ENCODE results near the gene BICD1. TPM values are rescaled to one million over a fixed set of nuclear protein-coding genes. Genes with fewer than 3 reads are reported as not detected.

The BICD1 gene
- total and polyA plus RNA-seq, 2 of the 13 experiments (the other 11 are each of a cell fraction or from before 2014, with no cell fraction given): 4.5 to 5.2 TPM

DNA sequence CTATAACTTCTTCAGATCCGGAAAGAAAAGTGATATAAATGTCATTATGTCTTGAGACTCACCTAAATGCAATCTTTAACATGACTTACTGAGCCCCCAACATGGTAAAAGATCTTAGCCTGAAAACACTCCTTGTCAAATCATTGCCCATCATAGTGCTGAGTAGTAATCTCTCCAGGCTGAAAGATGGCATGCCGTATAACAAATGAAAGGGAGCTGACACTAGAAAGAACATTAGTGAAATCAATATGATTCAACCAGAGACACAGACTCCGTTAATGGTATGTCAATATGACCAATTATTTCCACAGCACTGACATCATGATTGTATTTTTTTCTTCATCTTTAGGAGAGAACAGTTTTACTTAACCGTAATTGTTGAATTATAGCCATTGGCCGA, 54.4 kb downstream of the BICD1 start:
- ATAC-seq (no peak), FAIRE-seq (no peak), DNase-seq (ENCODE audit: low spot score) (no peak)
- Histone ChIP-seq H3K27ac (ENCODE audit: extremely low read length, insufficient read depth, low read length) (no peak overlapping the region), H3K4me2 (ENCODE audit: low read depth, low read length) (no peak overlapping the region), H3K27me3 (ENCODE audit: control insufficient read depth in 1 of 2, insufficient read depth in 2 of 2, low read length in 2 of 2) (no peaks in the 10 kb centered on the region), H4K20me1 (ENCODE audit: insufficient read depth, low read length) (no peaks in the 10 kb centered on the region), H3K36me3 (replicated peaks in 1 of 2; ENCODE audit: control insufficient read depth in 1 of 2, insufficient read depth in 2 of 2, low read length in 2 of 2) (no peaks in the 10 kb centered on the region), H3K9me3 (ENCODE audit: low read length) (no peaks in the 10 kb centered on the region), H3K4me1 (ENCODE audit: insufficient read depth, low read length) (no peaks in the 10 kb centered on the region), H3K4me3 (replicated peaks in 1 of 3; ENCODE audit: insufficient read depth in 1 of 3, low read depth in 2 of 3, low read length in 3 of 3) (no peak overlapping the region), H3K79me2 (ENCODE audit: insufficient read depth, low read length) (no peaks in the 10 kb centered on the region), H3K9ac (ENCODE audit: insufficient read depth, low read depth, low read length) (no peak overlapping the region), H2AFZ (ENCODE audit: low read length) (no peak overlapping the region)
- in situ Hi-C loops (cut with HindIII; ENCODE audit: extremely low pct_ligation_motif_present, low pct_unique_long_range_greater_than_20kb) (no loop called here), intact Hi-C loops (cut with micrococcal nuclease; ENCODE audit: unreplicated experiment) (no loop called here)
- ChIA-PET CTCF (ENCODE audit: low intra/inter-chr PET ratio, low total read pairs) (no interaction called here), POLR2A (no interaction called here)
- WGBS (ENCODE audit: low lambda C conversion rate): 90% methylated on average over 5 of the region's 5 CpGs
- TF ChIP-seq ZNF644 (CRISPR knock-in tag; IDR thresholded peaks at IDR 0.05; ENCODE audit: low read depth): no peak
- no peak for TF ChIP-seq ZNF205 (CRISPR knock-in tag; IDR thresholded peaks at IDR 0.05)
- no peak for TF ChIP-seq ATAD3A (CRISPR knock-in tag; IDR thresholded peaks at IDR 0.05)
- TF ChIP-seq SIN3A (IDR thresholded peaks at IDR 0.05; ENCODE audit: borderline replicate concordance, low read depth, low read length): no peak
- TF ChIP-seq GFI1 (CRISPR knock-in tag; IDR thresholded peaks at IDR 0.05; ENCODE audit: borderline replicate concordance): no peak
- BruUV-seq (replicated peaks): no TSS peak

DNA sequence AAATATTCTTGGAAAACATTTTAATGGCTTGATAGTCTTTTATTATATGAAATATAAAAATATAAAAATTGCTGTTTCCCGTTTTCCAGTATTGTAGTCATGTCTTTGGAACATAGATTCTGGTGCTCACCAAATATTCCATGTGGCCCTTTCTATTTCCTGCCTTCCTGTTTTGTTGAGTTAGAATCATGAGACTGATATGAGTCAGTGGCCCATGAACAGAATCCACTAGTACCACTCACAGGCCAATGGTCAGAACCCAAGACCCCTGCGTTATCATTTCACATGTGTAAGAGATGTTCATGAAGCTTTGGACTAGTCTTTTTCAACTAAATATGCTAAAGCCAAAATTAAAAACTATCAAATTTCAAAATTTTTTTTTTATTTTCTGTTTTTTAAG, 56.9 kb downstream of the BICD1 start:
- H3K4me2 ChIP-seq (ENCODE audit: low read depth, low read length): no peak overlapping the region
- FAIRE-seq: no peak
- no peak overlapping the region for H3K27ac ChIP-seq (ENCODE audit: extremely low read length, insufficient read depth, low read length)
- WGBS (ENCODE audit: low lambda C conversion rate): 95% methylated on average over 2 of the region's 2 CpGs
- no TSS peak for BruUV-seq (replicated peaks)
- no peak overlapping the region for H2AFZ ChIP-seq (ENCODE audit: low read length)
- H3K9me3 ChIP-seq (ENCODE audit: low read length): no peaks in the 10 kb centered on the region
- in situ Hi-C loops (cut with HindIII; ENCODE audit: extremely low pct_ligation_motif_present, low pct_unique_long_range_greater_than_20kb) (no loop called here), intact Hi-C loops (cut with micrococcal nuclease; ENCODE audit: unreplicated experiment) (no loop called here)
- H3K9ac ChIP-seq (ENCODE audit: insufficient read depth, low read depth, low read length): no peak overlapping the region
- DNase-seq (ENCODE audit: low spot score): no peak
- ATAC-seq: no peak
- TF ChIP-seq HES4 (CRISPR knock-in tag; IDR thresholded peaks at IDR 0.05; ENCODE audit: borderline replicate concordance) (no peak), ATAD3A (CRISPR knock-in tag; IDR thresholded peaks at IDR 0.05) (no peak), ZNF451 (CRISPR knock-in tag; IDR thresholded peaks at IDR 0.05) (no peak), ZFP90 (CRISPR knock-in tag; IDR thresholded peaks at IDR 0.05; ENCODE audit: borderline replicate concordance) (no peak)
- H3K79me2 ChIP-seq (ENCODE audit: insufficient read depth, low read length): no peaks in the 10 kb centered on the region
- ChIA-PET POLR2A (no interaction called here), CTCF (ENCODE audit: low intra/inter-chr PET ratio, low total read pairs) (no interaction called here)
- H3K36me3 ChIP-seq (replicated peaks in 1 of 2; ENCODE audit: control insufficient read depth in 1 of 2, insufficient read depth in 2 of 2, low read length in 2 of 2): no peaks in the 10 kb centered on the region
- H3K4me1 ChIP-seq (ENCODE audit: insufficient read depth, low read length): no peaks in the 10 kb centered on the region
- no peaks in the 10 kb centered on the region for H4K20me1 ChIP-seq (ENCODE audit: insufficient read depth, low read length)
- no peaks in the 10 kb centered on the region for H3K27me3 ChIP-seq (ENCODE audit: control insufficient read depth in 1 of 2, insufficient read depth in 2 of 2, low read length in 2 of 2)
- H3K4me3 ChIP-seq (replicated peaks in 1 of 3; ENCODE audit: insufficient read depth in 1 of 3, low read depth in 2 of 3, low read length in 3 of 3): no peak overlapping the region

Measured in HepG2 (cell line).